MM.1S (cell line): ENCODE measurements around the gene EHHADH.

Experiments
- DNase-seq: peaks from one replicate; pipeline ENCODE4 v3.0.0-alpha.2; 2015
- H2AFZ ChIP-seq: fragments of 300-600 bp; sonication (generic); 2 replicates; pipeline ENCODE4 v1.6.0; 2016; ENCODE audit warnings: antibody characterized with exemption, low read length
- H3F3A ChIP-seq: fragments of 300-600 bp; sonication (generic); 2 replicates; pipeline ENCODE4 v1.6.1; 2016; ENCODE audit warnings: mild to moderate bottlenecking, antibody characterized with exemption, low read length, moderate library complexity, mixed read lengths; ENCODE audit not compliant: insufficient read depth
- H3K27ac ChIP-seq: fragments of 300-600 bp; sonication (generic); 2 replicates; pipeline ENCODE4 v1.5.1; 2016; ENCODE audit warnings: mild to moderate bottlenecking, low read length
- H3K27me3 ChIP-seq: fragments of 300-600 bp; sonication (generic); replicated peaks from 2 replicates; pipeline ENCODE4 v1.6.0; 2016; ENCODE audit warnings: low read length; ENCODE audit not compliant: insufficient read depth
- H3K36me3 ChIP-seq: fragments of 300-600 bp; sonication (generic); replicated peaks from 2 replicates; pipeline ENCODE4 v1.6.1; 2016; ENCODE audit warnings: mild to moderate bottlenecking, low read length, mixed read lengths; ENCODE audit not compliant: insufficient read depth
- H3K4me1 ChIP-seq: fragments of 300-600 bp; sonication (generic); 2 replicates; pipeline ENCODE4 v1.6.1; 2016; ENCODE audit warnings: low read length, mixed read lengths
- H3K4me2 ChIP-seq: fragments of 300-600 bp; sonication (generic); 2 replicates; pipeline ENCODE4 v1.6.0; 2016; ENCODE audit warnings: low read depth, low read length
- H3K4me3 ChIP-seq: fragments of 300-600 bp; sonication (generic); 2 replicates; pipeline ENCODE4 v1.5.1; 2016; ENCODE audit warnings: low read length, mixed read lengths
- H3K79me2 ChIP-seq: fragments of 300-600 bp; sonication (generic); 2 replicates; pipeline ENCODE4 v1.6.1; 2016; ENCODE audit warnings: mixed run types, low read length, mixed read lengths
- H3K9ac ChIP-seq: fragments of 300-600 bp; sonication (generic); 2 replicates; pipeline ENCODE4 v1.6.1; 2016; ENCODE audit warnings: low read length, mixed read lengths
- H3K9me2 ChIP-seq: fragments of 300-600 bp; sonication (generic); replicated peaks from 2 replicates; pipeline ENCODE4 v1.6.1; 2016; ENCODE audit warnings: mild to moderate bottlenecking, low read length, mixed read lengths; ENCODE audit not compliant: insufficient read depth
- H3K9me3 ChIP-seq: fragments of 300-600 bp; sonication (generic); replicated peaks from 2 replicates; pipeline ENCODE4 v1.6.1; 2016; ENCODE audit warnings: mild to moderate bottlenecking, low read length, mixed read lengths; ENCODE audit not compliant: insufficient read depth
- H4K20me1 ChIP-seq: fragments of 300-600 bp; sonication (generic); 2 replicates; pipeline ENCODE4 v1.6.1; 2016; ENCODE audit warnings: mild to moderate bottlenecking, low read length, moderate library complexity, mixed read lengths; ENCODE audit not compliant: insufficient read depth
- CTCF ChIP-seq: fragments of 300-600 bp; sonication (generic); IDR thresholded peaks from 2 replicates; pipeline ENCODE4 v1.5.1; 2016; ENCODE audit warnings: antibody characterized with exemption, low read length, mixed read lengths
- EZH2 ChIP-seq: fragments of 300-600 bp; sonication (generic); optimal IDR thresholded peaks from 2 replicates; pipeline ENCODE3; 2017; ENCODE audit warnings: low read depth, mild to moderate bottlenecking, antibody characterized with exemption, low read length, mixed read lengths
- EZH2phosphoT487 ChIP-seq: fragments of 300-600 bp; sonication (generic); IDR thresholded peaks from 2 replicates; pipeline ENCODE4 v1.6.1; 2018; ENCODE audit warnings: antibody characterized with exemption, low read length

EHHADH gene

DNA sequence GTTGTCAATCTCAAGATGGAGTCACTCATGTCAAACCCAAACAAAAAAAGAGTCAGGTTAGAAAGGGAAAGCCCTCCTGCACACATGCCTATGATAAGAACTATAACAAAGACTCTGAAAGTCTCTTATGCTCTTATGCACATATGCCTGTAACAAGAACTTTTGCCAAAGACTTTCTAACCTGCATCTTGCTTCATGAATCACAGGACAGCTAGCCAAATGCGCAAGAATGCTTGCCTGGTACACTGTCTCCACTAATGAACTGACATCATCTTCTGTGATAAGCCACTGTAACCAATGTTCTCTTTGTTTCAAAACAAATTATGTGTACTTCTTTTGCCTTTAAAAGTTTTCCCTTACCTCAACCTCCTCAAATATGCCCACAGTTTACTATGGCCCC is 18.2 kb upstream of the EHHADH start:
- DNase-seq, result no peak
- Histone ChIP-seq H3K9ac (no peak overlapping the region), H3K79me2 (no peaks in the 10 kb centered on the region), H3K4me1 (no peaks in the 10 kb centered on the region), H2AFZ (no peak overlapping the region), H3K36me3 (no peaks in the 10 kb centered on the region), H3K27me3 (no peaks in the 10 kb centered on the region), H3K4me3 (no peak overlapping the region), H3K9me3 (no peaks in the 10 kb centered on the region), H3F3A (no peaks in the 10 kb centered on the region), H3K4me2 (no peak overlapping the region), H4K20me1 (no peaks in the 10 kb centered on the region), H3K27ac (no peak overlapping the region), H3K9me2 (no peaks in the 10 kb centered on the region)
- TF ChIP-seq EZH2 (no peak), CTCF (no peak), EZH2phosphoT487 (no peak)

DNA sequence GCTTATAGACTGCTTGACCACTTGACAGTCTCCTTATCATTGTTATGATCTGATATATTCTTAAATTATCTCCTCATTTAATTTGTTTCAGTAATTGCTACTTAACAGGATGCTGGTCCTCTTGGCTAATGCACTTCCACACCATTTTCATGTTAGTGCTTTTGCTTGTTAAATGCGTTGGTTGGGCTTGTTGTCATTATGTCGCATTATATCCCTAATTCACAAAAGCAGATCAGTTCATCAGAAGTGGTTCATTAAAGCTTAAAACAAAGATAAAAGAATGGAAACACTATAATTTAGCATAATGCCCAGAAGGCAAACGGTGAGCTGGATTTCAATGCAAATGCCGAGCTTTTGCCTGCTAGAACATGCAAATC is 17.1 kb upstream of the EHHADH start:
- Histone ChIP-seq H2AFZ (no peak overlapping the region), H3K36me3 (no peaks in the 10 kb centered on the region), H3K79me2 (no peaks in the 10 kb centered on the region), H3K4me3 (no peak overlapping the region), H3K9me2 (no peaks in the 10 kb centered on the region), H3K9ac (no peak overlapping the region), H3K27ac (no peak overlapping the region), H3K4me2 (no peak overlapping the region), H3K9me3 (no peaks in the 10 kb centered on the region), H3K4me1 (no peaks in the 10 kb centered on the region), H3F3A (no peaks in the 10 kb centered on the region), H4K20me1 (no peaks in the 10 kb centered on the region), H3K27me3 (no peaks in the 10 kb centered on the region)
- no peak for TF ChIP-seq EZH2phosphoT487
- no peak for TF ChIP-seq CTCF
- no peak for TF ChIP-seq EZH2
- no peak for DNase-seq

DNA sequence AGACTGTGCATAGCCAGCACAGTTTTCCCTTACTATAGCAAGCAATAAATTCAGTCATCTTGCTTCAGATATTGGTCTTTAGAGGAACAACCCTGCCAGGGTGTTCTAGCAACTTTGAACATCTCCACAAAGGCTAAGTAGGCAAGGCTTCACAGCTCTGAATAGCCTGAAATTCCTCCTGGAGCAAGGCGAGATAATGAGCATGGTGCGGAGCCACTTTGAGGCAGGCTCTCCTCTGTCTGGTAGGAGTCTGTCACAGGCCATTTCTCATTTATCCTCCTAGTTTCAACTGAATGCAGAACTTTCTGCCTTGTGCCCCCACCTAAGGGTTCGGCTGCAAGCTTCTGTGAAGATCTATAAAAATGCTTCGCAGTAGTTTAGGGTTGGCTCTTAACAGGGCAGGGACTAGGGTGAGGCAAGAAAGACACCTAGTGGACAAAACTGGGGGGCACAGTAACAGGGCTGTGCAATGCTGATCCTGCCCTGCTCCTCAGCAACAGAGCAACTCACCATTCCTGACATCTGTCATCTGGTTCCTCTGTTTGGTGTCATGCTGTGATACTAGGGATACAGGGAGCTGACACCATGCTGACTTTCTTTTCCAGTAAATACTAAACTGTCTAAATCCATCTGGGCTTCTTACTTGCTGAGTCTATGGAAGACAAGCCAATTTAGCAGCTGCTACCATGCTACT is 16.6 kb upstream of the EHHADH start:
- peak; percentile 21 for DNase-seq
- Histone ChIP-seq H3K4me2 (no peak overlapping the region), H4K20me1 (no peaks in the 10 kb centered on the region), H3K9me3 (no peaks in the 10 kb centered on the region), H3K4me1 (no peaks in the 10 kb centered on the region), H3K27ac (no peak overlapping the region), H3K27me3 (no peaks in the 10 kb centered on the region), H3K9ac (no peak overlapping the region), H3K36me3 (no peaks in the 10 kb centered on the region), H3K9me2 (no peaks in the 10 kb centered on the region), H3K4me3 (no peak overlapping the region), H3K79me2 (no peaks in the 10 kb centered on the region), H3F3A (no peaks in the 10 kb centered on the region), H2AFZ (no peak overlapping the region)
- TF ChIP-seq EZH2phosphoT487 (no peak), CTCF (peak; percentile 58)
